K562 (cell line): ENCODE data around the gene FGF21. TPM values are rescaled to one million over a fixed set of nuclear protein-coding genes. Genes with fewer than 3 reads are reported as not detected.

Source experiments
- CHD1 ChIP-seq: fragments of 200-600 bp; sonication (generic); IDR thresholded peaks from one replicate; pipeline ENCODE4 v1.6.1; 2012; ENCODE audit warnings: mild to moderate bottlenecking, moderate library complexity, low read length, inconsistent platforms
- ELF4 ChIP-seq: fragments of 450-650 bp; formaldehyde crosslinking; IDR thresholded peaks from 2 replicates; pipeline ENCODE4 v1.4.0; 2022; ENCODE audit warnings: missing genetic modification characterization
- ETV5 ChIP-seq: sonication (generic); formaldehyde crosslinking; IDR thresholded peaks from 2 replicates; pipeline ENCODE4 v1.4.0; 2020; ENCODE audit warnings: low read depth, mild to moderate bottlenecking, missing genetic modification reagents
- FOXK2 ChIP-seq, 2 experiments: fragments of 450-650 bp; IDR thresholded peaks in 1 of 2; conservative IDR thresholded peaks in 1 of 2; 2 replicates each; pipeline ENCODE4 v1.6.1; 2016; ENCODE audit warnings: low read depth in 2 of 2, mild to moderate bottlenecking in 1 of 2
- HLTF ChIP-seq: fragments of 450-650 bp; IDR thresholded peaks from 2 replicates; pipeline ENCODE4 v1.6.1; 2016
- HNRNPH1 ChIP-seq: fragments of 200-400 bp; formaldehyde crosslinking; optimal IDR thresholded peaks from 2 replicates; pipeline ENCODE3; 2017; ENCODE audit warnings: low read depth, mild to moderate bottlenecking, low read length, moderate library complexity
- SAFB ChIP-seq: fragments of 200-400 bp; formaldehyde crosslinking; IDR thresholded peaks from 2 replicates; pipeline ENCODE4 v1.6.1; 2017; ENCODE audit warnings: low read depth, low read length, borderline replicate concordance
- SMARCE1 ChIP-seq: fragments of 450-650 bp; IDR thresholded peaks from 2 replicates; pipeline ENCODE4 v1.7.1; 2016; ENCODE audit warnings: mild to moderate bottlenecking
- ZNF431 ChIP-seq: sonication (generic); formaldehyde crosslinking; IDR thresholded peaks from 2 replicates; pipeline ENCODE4 v1.8.0; 2022; ENCODE audit warnings: mild to moderate bottlenecking, missing genetic modification reagents
- polyA plus RNA-seq, 8 experiments: library from polyadenylated mRNA; depleted of rRNA in 4 of 8; stranded (reverse) in 5 of 8; unstranded in 3 of 8; fragments of >200 nt; fragmentation: Nextera tagmentation in 2 of 8; fragmentation: Illumina TruSeq in 1 of 8; extraction: Ambion mirVana in 2 of 8; extraction: Trizol in 1 of 8; gene quantifications; 2 replicates each; pipeline versions ENCODE4 v1.2.1 to v1.2.3, GENCODE V29; 2011 to 2014; ENCODE audit warnings: inconsistent platforms in 1 of 8, missing spikeins in 1 of 8
- total RNA-seq, 7 experiments: library from RNA; depleted of rRNA in 6 of 7; stranded (reverse); fragments of >200 nt in 6 of 7; fragmentation: Illumina TruSeq in 2 of 7; extraction: Trizol in 2 of 7; gene quantifications; 2 replicates each; pipeline versions ENCODE4 v1.2.1 to v1.2.3, GENCODE V29; 2011 to 2021; ENCODE audit warnings: low replicate concordance in 1 of 7

Gene FGF21
- total and polyA plus RNA-seq, 9 of the 15 experiments (the other 6 are each of a cell fraction or from before 2014, with no cell fraction given), result 0.04 to 0.77 (median 0.09) TPM; not detected in 6

- no peak for TF ChIP-seq HNRNPH1
- TF ChIP-seq ETV5, result 0 out of 2 replicates have a peak, but pooled peaks have one; percentile 14
- peak; percentile 93 for TF ChIP-seq SAFB
- TF ChIP-seq FOXK2 (conservative IDR thresholded peaks at IDR 0.05 in 1 of 2, IDR thresholded peaks at IDR 0.05 in 1 of 2; ENCODE audit: low read depth in 2 of 2), result peak; percentile 58 to 76
- TF ChIP-seq ZNF431 (CRISPR knock-in tag), result peak; percentile 74
- TF ChIP-seq SMARCE1, result 0 out of 2 replicates have a peak, but pooled peaks have one; percentile 36
- TF ChIP-seq CHD1, result peak; percentile 50
- peak; percentile 71; the same call in 1 of the 2 replicates for TF ChIP-seq ELF4 (CRISPR knock-in tag)
- no peak for TF ChIP-seq HLTF
These were observed 16.5 kb upstream of the FGF21 start (continued) for GRCh38 chr19:48738557-48739403.
